ENCODE data around the gene KHDC3L.

- TF ChIP-seq POLR2A (IDR thresholded peaks at IDR 0.05; ENCODE audit: low read length) (no peak), GATA1 (IDR thresholded peaks at IDR 0.05; ENCODE audit: low read depth, low read length) (no peak)
Observed at GRCh38 chr6:73372516-73372915, 10.1 kb downstream of the KHDC3L start.
